GM15510 (cell line): ENCODE results near the gene ZNF778.

Source experiments
- POLR2A ChIP-seq: IDR thresholded peaks from 3 replicates; pipeline ENCODE4 v1.6.1; 2011; ENCODE audit warnings: borderline replicate concordance; ENCODE audit not compliant: insufficient read length; ENCODE audit errors: extremely low read depth

The ZNF778 gene

GRCh38 chr16:89253548-89254287, 36.2 kb downstream of the ZNF778 start:
- TF ChIP-seq POLR2A = no peak

DNA sequence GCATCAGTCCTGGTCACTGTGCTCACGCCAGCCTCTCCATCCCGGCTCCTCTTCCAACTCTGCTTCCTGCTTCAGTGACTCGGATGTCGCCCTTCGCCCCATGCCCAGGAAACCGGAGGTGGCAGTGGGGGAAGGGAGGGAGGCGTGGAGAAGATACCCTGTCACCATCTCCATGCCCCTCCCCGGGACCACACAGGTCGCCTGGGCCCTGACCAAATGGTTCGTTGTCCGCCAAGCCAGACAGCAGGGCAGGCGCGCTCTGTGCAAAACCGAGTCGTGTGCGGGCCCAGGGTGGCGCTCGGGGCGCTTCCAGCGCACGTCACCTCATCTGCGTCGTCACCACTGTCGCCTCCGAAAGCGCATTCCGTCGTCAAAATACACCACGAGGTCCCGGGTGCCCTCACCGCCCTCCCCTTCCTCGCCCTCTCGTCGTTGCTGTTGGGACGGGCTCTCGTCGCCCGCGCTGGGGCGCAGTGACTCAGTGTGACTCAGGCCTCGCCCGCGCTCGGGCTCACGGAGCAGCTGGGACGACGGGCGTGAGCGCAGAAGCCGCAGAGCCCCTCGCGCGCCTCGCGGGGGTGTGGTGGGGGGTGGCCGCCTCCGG, 39.2 kb downstream of the ZNF778 start:
- TF ChIP-seq POLR2A = no peak

DNA sequence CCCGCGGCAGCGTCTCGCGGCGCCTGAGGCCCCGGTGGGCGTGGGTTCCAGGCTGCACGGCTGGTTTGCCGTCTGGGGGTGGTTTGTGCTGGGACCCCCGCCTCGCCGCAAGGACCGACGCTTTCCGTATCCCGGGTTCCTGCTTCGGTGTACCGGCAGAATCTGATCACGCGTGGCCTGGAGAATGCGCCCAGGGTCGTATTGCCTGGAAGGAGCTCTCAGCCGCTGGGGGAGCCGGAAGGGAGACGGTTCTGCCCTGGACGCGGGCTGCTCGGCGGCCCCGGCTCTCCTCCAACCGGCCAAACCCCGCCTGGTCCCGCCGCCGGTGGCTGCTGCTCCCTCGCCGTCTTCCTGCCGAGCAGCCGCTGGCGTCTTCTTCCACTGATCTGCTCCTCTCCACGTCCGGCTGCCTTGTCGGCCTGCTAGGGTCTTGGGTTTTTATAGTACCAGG, 39.8 kb downstream of the ZNF778 start:
- TF ChIP-seq POLR2A = no peak

DNA sequence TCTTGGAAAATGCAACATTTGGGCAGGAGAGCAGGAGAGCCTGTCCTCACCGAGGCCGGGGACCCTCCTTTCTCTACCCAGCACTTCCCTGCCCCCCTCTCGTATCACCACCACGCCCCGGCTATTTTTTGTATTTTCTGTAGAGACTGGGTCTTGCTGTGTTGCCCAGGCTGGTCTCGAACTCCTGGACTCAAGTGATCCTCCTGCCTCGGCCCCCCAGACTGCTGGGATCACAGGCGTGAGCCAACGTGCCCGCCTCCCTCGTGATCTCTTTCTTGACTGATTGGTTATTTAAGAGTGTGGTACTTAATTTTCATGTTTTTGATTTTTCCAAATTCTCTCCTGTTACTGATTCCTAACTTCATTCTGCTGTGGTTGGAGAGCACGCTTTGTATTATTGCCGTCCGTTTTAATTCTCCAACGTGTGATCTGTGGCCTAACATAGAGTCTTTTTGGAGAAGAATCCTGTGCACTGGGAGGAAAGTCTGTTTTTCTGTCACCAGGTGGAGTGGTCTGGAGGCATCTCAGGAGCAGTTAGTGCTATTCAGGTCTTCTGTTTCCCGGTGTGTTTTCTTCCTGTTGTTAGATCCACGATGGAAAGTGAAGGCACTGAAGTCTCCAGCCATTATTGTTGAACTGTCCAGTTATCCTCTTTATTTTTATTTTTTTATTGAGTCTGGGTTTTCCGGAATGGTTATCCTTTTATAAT, 40.4 kb downstream of the ZNF778 start:
- TF ChIP-seq POLR2A = no peak

DNA sequence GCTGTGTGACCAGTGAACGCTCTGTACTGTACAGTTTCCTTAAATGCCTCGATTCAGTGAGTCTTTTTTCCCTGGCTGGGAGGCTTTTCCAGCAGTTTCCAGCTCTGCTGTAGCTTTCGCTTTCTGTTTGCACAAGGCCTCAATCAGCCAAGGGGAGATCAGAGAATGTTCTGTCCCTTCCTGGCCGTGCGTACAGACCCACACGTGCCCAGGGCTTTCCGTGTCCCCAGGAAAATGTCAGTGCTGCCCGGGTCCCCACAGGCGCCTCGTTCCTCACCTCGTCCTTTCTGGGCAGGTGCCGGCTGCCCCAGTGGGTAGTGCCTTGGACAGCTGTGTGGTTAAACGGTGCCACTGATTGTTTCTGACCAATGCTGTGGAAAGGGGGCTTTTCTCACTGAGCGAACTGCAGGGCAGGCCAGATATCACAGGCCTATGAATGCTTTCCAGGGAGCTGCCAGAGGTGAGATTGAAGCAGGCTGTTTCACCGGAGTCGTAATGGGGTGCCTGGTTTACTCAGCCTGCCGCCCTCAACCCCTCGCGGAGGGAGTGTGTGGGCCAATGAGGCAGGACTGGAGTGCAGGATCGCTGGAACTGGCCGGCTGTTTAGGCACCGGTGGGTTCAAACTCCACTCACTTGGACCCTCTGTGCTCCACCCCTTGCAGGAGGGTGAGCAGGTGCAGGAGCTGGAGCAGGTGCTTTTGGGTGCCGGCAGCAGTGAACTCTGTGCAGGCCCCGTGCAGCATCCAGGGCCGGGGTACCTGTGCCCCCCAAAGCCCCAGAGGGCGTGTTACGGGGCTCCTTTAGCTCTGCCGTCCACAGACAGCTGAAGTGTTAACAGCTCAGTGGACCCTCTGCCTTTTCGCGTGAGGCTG, 44.4 kb downstream of the ZNF778 start:
- TF ChIP-seq POLR2A = no peak

DNA sequence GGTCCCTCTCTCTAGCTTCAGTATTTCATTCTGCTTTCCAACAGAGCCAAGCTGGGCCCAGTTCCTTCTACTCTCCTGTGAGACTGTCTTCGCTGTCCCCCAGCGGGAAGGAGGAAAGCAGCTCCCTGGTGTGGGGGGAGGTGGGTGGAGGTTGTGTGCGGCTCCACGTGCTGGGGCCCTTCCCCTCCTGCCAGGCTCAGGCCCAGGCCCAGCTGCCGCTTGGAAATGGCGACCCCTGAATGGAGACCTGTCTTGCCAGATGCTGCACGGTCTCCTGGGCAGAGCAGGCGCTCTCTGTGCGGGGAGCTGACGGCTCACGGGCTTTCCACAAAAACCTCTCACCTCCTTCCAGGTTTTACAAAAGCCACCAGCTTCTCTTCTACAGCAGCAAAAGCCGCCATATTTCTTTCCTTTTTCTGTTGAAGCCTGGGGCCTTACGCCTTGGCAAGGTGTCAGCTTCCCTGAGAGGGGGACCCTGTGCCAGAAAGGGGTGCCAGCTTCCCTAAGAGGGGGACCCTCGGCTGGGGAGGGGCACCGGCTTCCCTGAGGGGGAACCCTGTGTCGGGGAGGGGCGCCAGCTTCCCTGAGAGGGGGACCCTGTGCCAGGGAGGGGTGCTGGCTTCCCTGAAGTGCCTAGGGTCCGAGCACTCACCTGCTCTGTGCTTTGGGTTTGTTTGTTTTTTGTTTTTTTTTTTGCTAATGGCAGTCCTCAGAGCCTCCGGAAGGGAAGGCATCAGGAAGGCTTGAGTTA, 47.5 kb downstream of the ZNF778 start:
- no peak for TF ChIP-seq POLR2A

GRCh38 chr16:89265647-89266046, 48.1 kb downstream of the ZNF778 start:
- TF ChIP-seq POLR2A = no peak

- TF ChIP-seq POLR2A = no peak
Measured at GRCh38 chr16:89266521-89267134, 49.1 kb downstream of the ZNF778 start.

DNA sequence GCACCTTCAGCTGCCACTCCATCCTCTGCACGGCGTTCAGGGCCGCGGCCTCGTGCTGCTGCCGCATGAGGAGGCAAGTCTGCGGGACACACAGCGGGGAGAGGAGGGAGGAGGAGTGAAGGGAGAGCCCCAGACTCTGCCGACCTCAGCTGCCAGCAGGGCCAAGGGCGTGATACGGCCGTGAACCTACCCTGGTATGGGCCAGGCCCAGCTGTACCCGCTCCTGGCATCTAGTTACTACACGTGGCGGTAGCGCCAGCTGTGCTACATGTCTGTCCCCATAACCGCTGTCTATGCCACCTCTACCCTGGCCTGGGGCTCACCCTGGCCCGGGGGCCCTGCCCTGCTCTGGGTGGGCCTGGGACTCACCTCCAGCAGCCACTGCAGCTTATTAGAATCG, 51.1 kb downstream of the ZNF778 start:
- no peak for TF ChIP-seq POLR2A

DNA sequence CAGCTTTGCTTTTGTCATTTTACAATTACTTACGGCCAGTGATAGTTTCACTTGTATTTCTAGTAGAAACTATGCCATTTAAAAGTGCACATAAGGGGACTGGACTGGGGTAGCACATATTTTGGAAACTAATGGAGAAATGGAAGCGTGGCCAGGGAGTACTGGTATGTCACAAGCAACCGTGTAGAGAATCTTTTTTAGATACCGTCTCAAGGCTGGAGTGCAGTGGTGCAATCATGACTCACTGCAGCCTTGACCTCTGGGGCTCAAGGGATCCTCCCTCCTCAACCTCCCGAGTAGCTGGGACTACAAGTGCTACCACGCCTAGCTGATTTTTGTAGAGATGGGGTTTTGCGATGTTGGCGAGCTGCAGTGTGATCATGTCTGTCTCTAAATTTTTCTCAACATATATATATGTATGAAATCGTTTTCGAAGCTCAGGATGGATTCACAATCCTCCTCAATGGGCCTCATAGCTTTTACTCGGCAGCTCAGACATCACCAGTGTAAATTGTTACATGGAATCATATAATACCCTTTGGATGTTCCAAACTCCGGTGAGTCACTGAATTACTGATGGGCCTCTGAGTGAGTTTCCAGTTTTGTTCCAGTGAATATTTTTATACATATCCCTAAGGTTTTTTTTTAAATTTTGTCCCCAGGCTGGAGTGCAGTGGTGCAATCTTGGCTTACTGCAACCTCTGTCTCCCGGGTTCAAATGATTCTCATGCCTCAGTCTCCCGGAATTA, 51.7 kb downstream of the ZNF778 start:
- no peak for TF ChIP-seq POLR2A

GRCh38 chr16:89269805-89270665, 52.5 kb downstream of the ZNF778 start:
- no peak for TF ChIP-seq POLR2A

GRCh38 chr16:89270666-89271345, 53.3 kb downstream of the ZNF778 start:
- no peak for TF ChIP-seq POLR2A

DNA sequence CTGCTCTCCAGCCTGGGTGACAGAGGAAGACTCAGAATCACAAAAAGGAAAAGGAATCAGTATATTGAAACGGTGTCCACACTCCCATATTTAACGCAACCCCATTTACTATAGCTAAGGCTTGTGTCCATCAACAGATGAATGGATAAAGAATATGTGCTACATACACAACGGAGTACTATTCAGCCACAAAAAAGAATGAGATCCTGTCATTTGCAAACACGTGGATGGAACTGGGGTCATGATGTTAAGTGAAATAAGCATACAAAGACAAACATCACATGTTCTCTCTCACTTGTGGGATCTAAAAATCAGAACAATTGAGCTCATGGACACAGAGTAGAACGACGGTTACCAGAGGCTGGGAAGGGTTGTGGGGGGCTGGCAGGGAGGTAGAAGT, 55.1 kb downstream of the ZNF778 start:
- TF ChIP-seq POLR2A = no peak
